Middle frontal gyrus (tissue), 1 donor: ENCODE measurements around the gene BRAP.
"Not testable (repeated sequence)": the region's sequence is repeated elsewhere in the genome, so short reads cannot be mapped to it uniquely, and the experiment has no call there.

Source experiments
- DNase-seq: peaks from one replicate; pipeline ENCODE4 v3.0.0-alpha.2; 2015; ENCODE audit warnings: low spot score; ENCODE audit errors: extremely low spot score

Gene BRAP

DNA sequence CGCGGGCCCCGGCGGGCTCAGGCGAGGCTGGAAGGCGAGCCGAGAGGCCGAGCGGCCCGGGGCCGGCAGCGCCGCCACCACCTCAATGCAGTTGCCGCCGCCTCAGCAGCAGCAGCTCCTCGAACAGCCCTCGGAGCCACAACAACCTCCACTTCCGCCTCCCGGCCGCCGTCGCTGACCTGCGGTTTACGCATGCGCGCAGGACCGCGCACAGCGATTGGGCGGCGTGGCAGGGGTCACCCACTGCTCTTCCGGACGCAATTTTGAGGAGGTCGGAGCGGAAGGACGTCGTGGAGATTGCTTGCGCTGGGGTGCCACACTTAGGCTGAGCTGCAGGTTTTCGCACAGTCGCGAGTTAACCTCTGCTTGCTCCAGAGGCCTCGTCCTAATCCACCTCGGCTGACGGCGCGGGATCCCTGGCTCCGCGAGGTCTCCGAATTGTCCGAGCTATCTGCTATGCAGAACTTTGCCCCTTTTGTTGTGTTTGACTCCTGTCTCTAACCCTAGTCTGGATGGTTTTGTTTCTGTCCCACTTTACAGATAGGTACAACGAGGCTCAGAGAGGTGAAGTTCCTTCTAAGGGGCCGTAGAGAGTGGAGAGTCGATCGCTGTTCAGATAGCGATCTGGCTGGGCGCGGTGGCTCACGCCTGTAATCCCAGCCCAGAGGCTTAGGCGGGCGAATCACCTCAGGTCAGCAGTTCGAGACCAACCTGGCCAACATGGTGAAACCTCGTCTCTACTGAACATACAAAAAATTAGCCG is at the start of gene BRAP, which contains the start of gene ACAD10:
BRAP (minus strand) TSS at position 146 of the 763 bp plus-strand sequence. CDS start 164 bp downstream, outside the sequence.
ACAD10 (plus strand) TSS at position 243 of the 763 bp plus-strand sequence. CDS start 6,657 bp downstream, outside the sequence.
- peak; percentile 90 for DNase-seq

DNA sequence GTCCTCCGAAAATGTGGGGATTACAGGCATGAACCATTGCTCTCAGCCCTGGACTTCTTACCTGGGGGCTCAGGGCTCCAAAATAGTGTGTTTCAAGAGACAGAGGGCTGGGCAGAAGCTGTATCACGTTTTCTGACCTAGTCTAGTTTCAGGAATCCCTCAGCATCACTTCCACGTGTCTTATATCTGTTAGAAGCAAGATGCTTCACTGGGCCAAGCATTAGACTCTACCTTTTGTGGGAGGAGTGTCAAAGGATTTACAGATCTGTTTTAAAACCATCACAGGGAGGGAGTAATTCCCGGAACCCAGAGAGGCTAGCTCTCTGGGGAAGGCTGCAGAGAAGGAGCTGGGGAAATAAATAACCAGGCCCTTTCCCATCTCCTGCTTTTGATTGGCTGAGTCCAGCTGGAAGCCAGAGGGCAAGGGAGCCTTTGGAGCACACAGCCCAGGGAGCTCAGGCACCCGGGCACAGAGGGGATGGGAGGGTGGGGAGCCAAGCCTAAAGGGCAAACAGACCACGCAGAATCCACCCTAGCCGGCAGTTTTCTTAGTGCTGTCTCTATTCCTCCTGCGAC is 47.7 kb upstream of the BRAP start:
- DNase-seq, result no peak

GRCh38 chr12:111732786-111733185 is 47.0 kb upstream of the BRAP start:
- DNase-seq, result no peak

GRCh38 chr12:111730420-111730819 is 44.7 kb upstream of the BRAP start:
- DNase-seq, result no peak

DNA sequence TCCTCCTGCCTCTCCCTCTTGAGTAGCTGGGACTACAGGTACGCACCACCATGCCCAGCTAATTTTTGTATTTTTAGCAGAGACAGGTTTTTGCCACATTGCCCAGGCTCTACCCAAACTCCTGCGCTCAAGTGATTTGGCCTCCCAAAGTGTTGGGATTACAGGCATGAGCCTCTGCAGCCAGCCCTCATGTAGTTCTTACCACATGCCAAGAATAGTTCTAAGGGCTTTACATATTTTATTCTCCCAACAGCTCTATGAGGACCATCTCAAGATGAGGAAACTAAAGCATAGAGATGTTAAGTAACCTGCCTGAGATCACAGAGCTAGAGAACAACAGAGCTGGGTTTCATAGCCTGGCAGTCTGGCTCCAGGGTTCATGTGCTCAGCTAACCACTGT is 43.0 kb upstream of the BRAP start:
- no peak for DNase-seq

DNA sequence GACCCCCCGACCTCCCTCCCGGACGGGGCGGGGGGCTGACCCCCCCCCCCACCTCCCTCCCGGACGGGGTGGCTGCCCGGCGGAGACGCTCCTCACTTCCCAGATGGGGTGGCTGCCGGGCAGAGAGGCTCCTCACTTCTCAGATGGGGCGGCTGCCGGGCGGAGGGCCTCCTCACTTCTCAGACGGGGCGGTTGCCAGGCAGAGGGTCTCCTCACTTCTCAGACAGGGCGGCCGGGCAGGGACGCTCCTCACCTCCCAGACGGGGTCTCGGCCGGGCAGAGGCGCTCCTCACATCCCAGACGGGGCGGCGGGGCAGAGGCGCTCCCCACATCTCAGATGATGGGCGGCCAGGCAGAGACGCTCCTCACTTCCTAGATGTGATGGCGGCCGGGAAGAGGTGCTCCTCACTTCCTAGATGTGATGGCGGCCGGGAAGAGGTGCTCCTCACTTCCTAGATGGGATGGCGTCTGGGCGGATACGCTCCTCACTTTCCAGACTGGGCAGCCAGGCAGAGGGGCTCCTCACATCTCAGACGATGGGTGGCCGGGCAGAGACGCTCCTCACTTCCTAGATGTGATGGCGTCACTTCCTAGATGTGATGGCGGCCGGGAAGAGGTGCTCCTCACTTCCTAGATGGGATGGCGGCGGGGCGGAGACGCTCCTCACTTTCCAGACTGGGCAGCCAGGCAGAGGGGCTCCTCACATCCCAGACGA is 38.0 kb upstream of the BRAP start:
- DNase-seq, result not testable (repeated sequence)

- no peak for DNase-seq
These were observed 34.7 kb upstream of the BRAP start for GRCh38 chr12:111720457-111720856.

DNA sequence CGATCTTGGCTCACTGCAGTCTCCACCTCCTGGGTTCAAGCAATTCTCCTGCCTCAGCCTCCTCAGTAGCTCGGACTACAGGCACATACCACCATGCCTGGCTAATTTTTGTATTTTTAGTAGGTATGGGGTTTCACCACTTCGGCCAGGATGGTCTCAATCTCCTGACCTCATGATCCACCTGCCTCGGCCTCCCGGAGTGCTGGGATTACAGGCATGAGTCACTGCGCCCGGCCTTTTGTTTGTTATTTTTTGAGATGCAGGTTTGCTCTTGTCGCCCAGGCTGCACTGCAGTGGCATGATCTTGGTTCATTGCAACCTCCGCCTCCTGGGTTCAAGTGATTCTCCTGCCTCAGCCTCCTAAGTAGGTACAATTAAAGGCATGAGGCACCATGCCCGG is 33.6 kb upstream of the BRAP start:
- not testable (repeated sequence) for DNase-seq

GRCh38 chr12:111715279-111715678 is 29.5 kb upstream of the BRAP start:
- no peak for DNase-seq

- DNase-seq, result no peak
These were observed 20.4 kb upstream of the BRAP start for GRCh38 chr12:111706145-111706544.

DNA sequence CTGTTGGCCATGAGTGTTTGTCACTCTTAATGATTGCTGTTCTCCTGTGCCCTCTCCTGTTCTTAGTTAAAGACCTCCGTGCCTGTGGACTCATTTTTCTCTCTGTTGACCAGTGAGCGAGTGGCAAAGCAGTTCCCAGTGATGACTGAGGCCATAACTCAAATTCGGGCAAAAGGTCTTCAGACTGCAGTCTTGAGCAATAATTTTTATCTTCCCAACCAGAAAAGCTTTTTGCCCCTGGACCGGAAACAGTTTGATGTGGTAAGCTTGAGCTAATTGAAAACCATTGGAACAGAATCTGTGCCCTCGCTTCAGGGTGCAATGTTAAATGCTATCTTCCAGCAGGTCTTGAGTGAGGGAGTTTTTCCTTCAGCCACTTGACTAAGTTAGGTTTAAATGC is 19.9 kb upstream of the BRAP start:
- no peak for DNase-seq

DNA sequence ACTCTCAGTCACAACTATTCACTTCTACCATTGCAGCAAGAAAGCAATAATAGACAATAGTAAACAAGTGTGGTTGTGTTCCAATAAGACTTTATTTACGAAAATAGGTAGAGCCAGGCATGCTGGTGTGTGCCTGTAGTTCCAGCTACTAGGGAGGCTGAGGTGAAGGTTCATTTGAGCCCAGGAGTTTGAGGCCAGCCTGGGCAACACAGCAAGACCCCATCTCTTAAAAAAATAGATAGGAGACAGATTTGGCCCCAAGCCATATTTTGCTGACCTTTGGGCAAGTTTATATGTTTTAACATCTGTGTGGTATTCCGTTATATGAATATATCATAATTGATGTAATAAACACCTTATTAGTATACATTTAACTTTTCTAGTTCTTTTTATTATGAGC is 14.2 kb upstream of the BRAP start:
- DNase-seq, result no peak

GRCh38 chr12:111693818-111694217 is 8.1 kb upstream of the BRAP start:
- no peak for DNase-seq

- no peak for DNase-seq
These were observed 6.9 kb upstream of the BRAP start for GRCh38 chr12:111692575-111693210.

DNA sequence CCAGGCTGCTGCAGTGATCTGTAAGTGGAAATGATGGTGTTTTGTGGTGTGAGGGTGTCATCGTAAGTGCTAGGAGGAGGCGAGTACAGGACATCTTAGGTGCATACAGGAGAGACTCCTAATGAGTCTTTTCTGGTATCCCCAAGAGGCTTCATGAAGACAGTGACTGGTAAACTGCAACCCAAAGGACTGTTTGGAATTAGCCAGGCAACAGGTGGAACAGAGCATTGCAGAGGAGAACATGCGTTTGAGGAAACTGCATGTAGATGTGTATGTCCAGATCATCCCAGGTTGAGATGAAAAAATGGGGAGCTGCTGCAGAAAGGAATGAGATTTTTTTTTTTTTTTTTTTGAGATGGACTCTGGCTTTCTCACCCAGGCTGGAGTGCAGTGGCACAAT is 5.5 kb upstream of the BRAP start:
- no peak for DNase-seq

DNA sequence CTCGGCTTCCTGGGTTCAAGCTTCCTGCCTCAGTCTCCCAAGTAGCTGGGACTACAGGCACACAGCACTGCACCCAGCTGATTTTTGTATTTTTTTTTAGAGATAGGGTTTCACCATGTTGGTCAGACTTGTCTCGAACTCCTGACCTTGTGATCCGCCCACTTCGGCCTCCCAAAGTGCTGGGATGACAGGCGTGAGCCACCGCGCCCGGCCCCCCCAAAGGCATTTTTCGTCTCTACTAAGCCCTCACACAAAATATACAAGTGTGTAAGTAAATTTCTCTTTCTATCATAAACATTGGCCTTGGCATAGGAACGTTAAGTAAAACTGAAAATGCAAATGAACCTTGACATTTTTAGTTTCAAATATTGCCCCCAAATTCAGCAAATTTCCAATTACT is 2.2 kb upstream of the BRAP start:
- no peak for DNase-seq

GRCh38 chr12:111687255-111687654 is 1.5 kb upstream of the BRAP start:
- no peak for DNase-seq

GRCh38 chr12:111686574-111687105 is 884 bp upstream of the BRAP start:
- no peak for DNase-seq

GRCh38 chr12:111685322-111685810 is 390 bp downstream of the BRAP start:
- no peak for DNase-seq

DNA sequence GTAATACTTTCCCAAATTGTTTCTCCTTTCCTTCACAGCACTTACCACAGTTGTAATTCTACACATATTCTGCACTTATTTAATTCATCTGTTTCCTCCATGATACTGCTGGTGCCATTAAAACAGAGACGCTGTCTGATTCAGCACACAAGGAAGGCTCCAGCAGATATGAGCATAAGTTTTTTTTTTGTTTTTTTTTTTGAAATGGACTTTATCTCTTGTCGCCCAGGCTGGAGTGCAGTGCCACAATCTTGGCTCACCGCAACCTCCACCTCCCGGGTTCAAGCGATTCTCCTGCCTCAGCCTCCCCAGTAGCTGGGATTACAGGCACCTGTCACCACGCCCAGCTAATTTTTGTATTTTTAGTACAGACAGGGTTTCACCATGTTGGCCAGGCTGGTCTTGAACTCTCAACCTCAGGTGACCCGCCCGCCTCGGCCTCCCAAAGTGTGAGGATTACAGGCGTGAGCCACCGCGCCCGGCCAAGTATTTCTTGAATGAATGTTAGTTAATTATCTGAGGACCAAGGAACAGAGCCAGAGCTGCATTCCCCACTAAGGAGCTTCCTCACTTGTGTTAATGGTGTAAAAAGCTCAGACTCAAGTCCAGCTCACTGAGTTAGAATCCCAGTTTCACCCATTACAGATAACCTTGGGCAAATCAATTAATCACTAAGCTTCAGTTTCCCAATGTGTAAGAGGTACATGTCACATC is 1.1 kb downstream of the BRAP start:
- DNase-seq, result not testable (repeated sequence)

DNA sequence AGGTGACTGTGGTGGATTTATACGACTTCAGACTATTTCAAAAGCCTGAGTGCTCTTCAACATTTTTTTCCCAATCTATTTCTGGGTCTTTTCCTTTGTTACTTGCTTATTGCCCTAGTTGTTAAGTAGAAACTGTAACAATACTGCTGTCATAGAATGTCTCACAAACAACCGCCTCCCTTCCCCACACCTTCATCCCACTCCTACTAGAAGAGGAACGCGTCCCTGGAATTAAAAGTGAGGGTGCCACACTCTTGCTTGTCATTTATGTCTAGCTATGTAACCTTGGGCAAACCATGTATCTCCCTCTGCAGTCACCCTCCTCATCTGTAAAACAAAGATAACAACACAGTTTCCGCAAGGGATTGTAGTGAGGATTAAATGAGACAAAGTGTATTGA is 8.6 kb downstream of the BRAP start:
- no peak for DNase-seq
